ENCODE measurements around the gene SLC24A3.

DNA sequence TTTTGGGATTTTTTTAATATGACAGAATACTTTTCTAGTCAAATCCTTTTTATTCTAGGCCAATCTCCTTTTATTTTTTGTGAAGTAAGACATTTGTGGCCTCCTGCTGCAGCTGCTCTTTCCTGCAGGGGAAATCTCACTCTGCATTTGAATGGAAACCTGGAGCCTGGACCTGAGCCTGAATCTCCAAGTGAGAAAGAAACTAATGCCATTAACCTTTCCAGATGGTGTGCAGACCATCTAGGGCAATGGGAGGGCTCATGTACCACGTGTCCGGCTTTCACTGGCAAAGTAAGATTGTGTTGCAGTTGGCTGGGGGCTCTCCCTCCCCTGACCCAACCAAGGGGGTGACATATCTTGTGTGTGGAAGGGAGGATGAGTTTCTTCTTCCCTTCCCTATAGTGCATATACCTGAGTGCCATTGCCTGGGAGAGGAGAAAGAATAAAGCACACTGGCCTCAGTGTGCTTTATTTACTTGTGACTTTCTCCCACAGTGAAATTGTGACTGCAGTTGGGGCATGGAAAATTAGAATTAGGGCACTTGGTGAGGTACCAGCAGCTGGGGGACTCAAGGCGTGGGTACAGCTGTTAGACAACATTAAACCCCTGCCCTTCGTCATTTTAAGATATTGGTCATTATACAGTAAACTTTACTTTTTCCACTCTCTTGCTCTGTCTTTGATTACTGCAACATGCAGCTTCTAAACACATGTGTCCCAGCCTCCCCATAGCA is 385.8 kb downstream of the SLC24A3 start:
- TF ChIP-seq, protein P1, sequence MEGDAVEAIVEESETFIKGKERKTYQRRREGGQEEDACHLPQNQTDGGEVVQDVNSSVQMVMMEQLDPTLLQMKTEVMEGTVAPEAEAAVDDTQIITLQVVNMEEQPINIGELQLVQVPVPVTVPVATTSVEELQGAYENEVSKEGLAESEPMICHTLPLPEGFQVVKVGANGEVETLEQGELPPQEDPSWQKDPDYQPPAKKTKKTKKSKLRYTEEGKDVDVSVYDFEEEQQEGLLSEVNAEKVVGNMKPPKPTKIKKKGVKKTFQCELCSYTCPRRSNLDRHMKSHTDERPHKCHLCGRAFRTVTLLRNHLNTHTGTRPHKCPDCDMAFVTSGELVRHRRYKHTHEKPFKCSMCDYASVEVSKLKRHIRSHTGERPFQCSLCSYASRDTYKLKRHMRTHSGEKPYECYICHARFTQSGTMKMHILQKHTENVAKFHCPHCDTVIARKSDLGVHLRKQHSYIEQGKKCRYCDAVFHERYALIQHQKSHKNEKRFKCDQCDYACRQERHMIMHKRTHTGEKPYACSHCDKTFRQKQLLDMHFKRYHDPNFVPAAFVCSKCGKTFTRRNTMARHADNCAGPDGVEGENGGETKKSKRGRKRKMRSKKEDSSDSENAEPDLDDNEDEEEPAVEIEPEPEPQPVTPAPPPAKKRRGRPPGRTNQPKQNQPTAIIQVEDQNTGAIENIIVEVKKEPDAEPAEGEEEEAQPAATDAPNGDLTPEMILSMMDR (conservative IDR thresholded peaks at IDR 0.05; ENCODE audit: low read length) = no peak
- TF ChIP-seq EZH2phosphoT487 (IDR thresholded peaks at IDR 0.05; ENCODE audit: borderline replicate concordance, low read depth, low read length) = no peak

Measured in OCI-LY7 (cell line).